ENCODE results near the gene SULT1A1.
"Not testable (repeated sequence)": the region's sequence is repeated elsewhere in the genome, so short reads cannot be mapped to it uniquely, and the experiment has no call there.

Gene SULT1A1

GRCh38 chr16:28597692-28598261, 12.1 kb downstream of the SULT1A1 start:
- Histone ChIP-seq H3K36me3 (no peaks in the 10 kb centered on the region), H3K27me3 (ENCODE audit: insufficient read depth, low read depth, severe bottlenecking) (no peaks in the 10 kb centered on the region), H3K27ac (no peak overlapping the region), H3K4me3 (ENCODE audit: low read depth, low read length) (no peak overlapping the region), H3K9me3 (ENCODE audit: severe bottlenecking) (no peaks in the 10 kb centered on the region)
- TF ChIP-seq CTCF (IDR thresholded peaks at IDR 0.05; ENCODE audit: low read depth, low read length) = 0 out of 2 replicates have a peak, but pooled peaks have one; percentile 12
- peak; percentile 73 for DNase-seq

- no peaks in the 10 kb centered on the region for H3K27me3 ChIP-seq (ENCODE audit: insufficient read depth, low read depth, severe bottlenecking)
- no peaks in the 10 kb centered on the region for H3K9me3 ChIP-seq (ENCODE audit: severe bottlenecking)
- no peak within 1 kb of the TSS for H3K27ac ChIP-seq
- H3K36me3 ChIP-seq = no peaks in the 10 kb centered on the region; the same call in 1 of the 2 replicates
- TF ChIP-seq CTCF (IDR thresholded peaks at IDR 0.05; ENCODE audit: low read depth, low read length) = no peak
- DNase-seq = peak; percentile 67
- no peak within 1 kb of the TSS for H3K4me3 ChIP-seq (ENCODE audit: low read depth, low read length)
Measured at GRCh38 chr16:28596840-28597691, 12.8 kb downstream of the SULT1A1 start, which contains the start of gene SULT1A2. Gene SULT1A2, minus strand, starts transcription at chr16:28597050. Its CDS starts 1,120 bp downstream, at chr16:28595930.

GRCh38 chr16:28596115-28596630, 13.7 kb downstream of the SULT1A1 start:
- Histone ChIP-seq H3K9me3 (ENCODE audit: severe bottlenecking) (no peaks in the 10 kb centered on the region), H3K27me3 (ENCODE audit: insufficient read depth, low read depth, severe bottlenecking) (no peaks in the 10 kb centered on the region), H3K36me3 (peaks cover 2% of the 10 kb centered on the region), H3K4me3 (ENCODE audit: low read depth, low read length) (no peak overlapping the region), H3K27ac (no peak overlapping the region)
- TF ChIP-seq CTCF (IDR thresholded peaks at IDR 0.05; ENCODE audit: low read depth, low read length) = no peak
- DNase-seq = no peak

GRCh38 chr16:28595451-28595850, 14.4 kb downstream of the SULT1A1 start:
- not testable (repeated sequence) for H3K9me3 ChIP-seq (ENCODE audit: severe bottlenecking); H3K27ac ChIP-seq; H3K27me3 ChIP-seq (ENCODE audit: insufficient read depth, low read depth, severe bottlenecking); DNase-seq; H3K36me3 ChIP-seq; H3K4me3 ChIP-seq (ENCODE audit: low read depth, low read length)

- no peak for DNase-seq
Measured at GRCh38 chr16:28592979-28593553, 16.8 kb downstream of the SULT1A1 start.

More at GRCh38 chr16:28592979-28593553, 16.8 kb downstream of the SULT1A1 start:
- TF ChIP-seq CTCF (IDR thresholded peaks at IDR 0.05; ENCODE audit: low read depth, low read length) = no peak
- Histone ChIP-seq H3K36me3 (peaks cover 22% of the 10 kb centered on the region), H3K9me3 (ENCODE audit: severe bottlenecking) (no peaks in the 10 kb centered on the region), H3K27ac (no peak overlapping the region), H3K4me3 (ENCODE audit: low read depth, low read length) (no peak overlapping the region), H3K27me3 (ENCODE audit: insufficient read depth, low read depth, severe bottlenecking) (no peaks in the 10 kb centered on the region)
